ENCODE data around the gene CES2. TPM values are rescaled to one million over a fixed set of nuclear protein-coding genes. Genes with fewer than 3 reads are reported as not detected.

CES2 gene
- total RNA-seq, 4 donors from 2014 or later: 49.7 to 69.4 (median 53.6) TPM

DNA sequence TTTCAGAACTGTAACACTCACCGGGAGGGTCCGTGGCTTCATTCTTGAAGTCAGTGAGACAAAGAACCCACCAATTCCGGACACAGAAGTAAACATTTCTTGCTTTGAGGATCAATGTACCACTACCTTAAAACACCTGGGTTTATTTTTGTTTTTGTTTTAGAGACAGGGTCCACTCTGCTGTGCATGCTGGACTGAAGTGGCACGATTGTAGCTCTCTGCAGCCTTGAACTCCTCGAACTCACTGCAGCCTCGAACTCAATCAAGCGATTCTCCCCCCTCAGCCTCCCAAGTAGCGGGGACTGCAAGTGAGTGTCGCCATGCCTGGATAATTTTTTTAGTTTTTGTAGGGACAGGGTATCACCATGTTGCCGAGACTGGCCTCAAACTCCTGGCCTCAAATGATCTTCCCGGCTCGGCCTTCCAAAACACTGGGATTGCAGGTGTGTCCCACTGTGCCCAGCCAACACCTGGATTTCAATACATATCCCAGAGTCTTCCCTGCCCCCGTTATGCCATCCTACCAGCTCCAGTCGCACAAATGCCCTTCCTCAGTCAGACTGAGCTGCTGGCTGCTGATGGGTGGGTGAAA lies 40.1 kb downstream of the CES2 start:
- H3K9me3 ChIP-seq: no peaks in the 10 kb centered on the region
- H3K4me1 ChIP-seq: peaks cover 0 to 14% of the 10 kb centered on the region in 2 donors
- H3K4me3 ChIP-seq (replicated peaks in 1 of 3): no peak overlapping the region
- H3K36me3 ChIP-seq: no peaks in the 10 kb centered on the region
- intact Hi-C loops (cut with DNase I): loop anchor here (10.0 kb wide), 1 partner anchor 209 kb away; the partner anchor contains the start of gene MATCAP1
- no peak for DNase-seq
- no peaks in the 10 kb centered on the region for H3K27me3 ChIP-seq
- TF ChIP-seq POLR2A (IDR thresholded peaks at IDR 0.05): no peak
- TF ChIP-seq, protein P1, sequence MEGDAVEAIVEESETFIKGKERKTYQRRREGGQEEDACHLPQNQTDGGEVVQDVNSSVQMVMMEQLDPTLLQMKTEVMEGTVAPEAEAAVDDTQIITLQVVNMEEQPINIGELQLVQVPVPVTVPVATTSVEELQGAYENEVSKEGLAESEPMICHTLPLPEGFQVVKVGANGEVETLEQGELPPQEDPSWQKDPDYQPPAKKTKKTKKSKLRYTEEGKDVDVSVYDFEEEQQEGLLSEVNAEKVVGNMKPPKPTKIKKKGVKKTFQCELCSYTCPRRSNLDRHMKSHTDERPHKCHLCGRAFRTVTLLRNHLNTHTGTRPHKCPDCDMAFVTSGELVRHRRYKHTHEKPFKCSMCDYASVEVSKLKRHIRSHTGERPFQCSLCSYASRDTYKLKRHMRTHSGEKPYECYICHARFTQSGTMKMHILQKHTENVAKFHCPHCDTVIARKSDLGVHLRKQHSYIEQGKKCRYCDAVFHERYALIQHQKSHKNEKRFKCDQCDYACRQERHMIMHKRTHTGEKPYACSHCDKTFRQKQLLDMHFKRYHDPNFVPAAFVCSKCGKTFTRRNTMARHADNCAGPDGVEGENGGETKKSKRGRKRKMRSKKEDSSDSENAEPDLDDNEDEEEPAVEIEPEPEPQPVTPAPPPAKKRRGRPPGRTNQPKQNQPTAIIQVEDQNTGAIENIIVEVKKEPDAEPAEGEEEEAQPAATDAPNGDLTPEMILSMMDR (IDR thresholded peaks at IDR 0.05): no peak
- H3K27ac ChIP-seq: no peak overlapping the region
- 84 to 90% methylated on average over 14 of the region's 14 CpGs for WGBS, 2 donors

GRCh38 chr16:66976746-66977145 lies 41.4 kb downstream of the CES2 start:
- Histone ChIP-seq H3K4me1 (peaks cover 0 to 14% of the 10 kb centered on the region in 2 donors), H3K36me3 (no peaks in the 10 kb centered on the region), H3K9me3 (no peaks in the 10 kb centered on the region), H3K4me3 (replicated peaks in 1 of 3) (no peak overlapping the region), H3K27me3 (no peaks in the 10 kb centered on the region), H3K27ac (peak overlapping the region; percentile 17 to 45 (median 28))
- WGBS, 2 donors: 25% methylated on average over 13 of the region's 13 CpGs
- intact Hi-C loops (cut with DNase I): loop anchor here (10.0 kb wide), 1 partner anchor 208 kb away; the partner anchor contains the start of gene MATCAP1
- DNase-seq: peak; percentile 79
- TF ChIP-seq, protein P1 (IDR thresholded peaks at IDR 0.05): no peak
- TF ChIP-seq POLR2A (IDR thresholded peaks at IDR 0.05): no peak

DNA sequence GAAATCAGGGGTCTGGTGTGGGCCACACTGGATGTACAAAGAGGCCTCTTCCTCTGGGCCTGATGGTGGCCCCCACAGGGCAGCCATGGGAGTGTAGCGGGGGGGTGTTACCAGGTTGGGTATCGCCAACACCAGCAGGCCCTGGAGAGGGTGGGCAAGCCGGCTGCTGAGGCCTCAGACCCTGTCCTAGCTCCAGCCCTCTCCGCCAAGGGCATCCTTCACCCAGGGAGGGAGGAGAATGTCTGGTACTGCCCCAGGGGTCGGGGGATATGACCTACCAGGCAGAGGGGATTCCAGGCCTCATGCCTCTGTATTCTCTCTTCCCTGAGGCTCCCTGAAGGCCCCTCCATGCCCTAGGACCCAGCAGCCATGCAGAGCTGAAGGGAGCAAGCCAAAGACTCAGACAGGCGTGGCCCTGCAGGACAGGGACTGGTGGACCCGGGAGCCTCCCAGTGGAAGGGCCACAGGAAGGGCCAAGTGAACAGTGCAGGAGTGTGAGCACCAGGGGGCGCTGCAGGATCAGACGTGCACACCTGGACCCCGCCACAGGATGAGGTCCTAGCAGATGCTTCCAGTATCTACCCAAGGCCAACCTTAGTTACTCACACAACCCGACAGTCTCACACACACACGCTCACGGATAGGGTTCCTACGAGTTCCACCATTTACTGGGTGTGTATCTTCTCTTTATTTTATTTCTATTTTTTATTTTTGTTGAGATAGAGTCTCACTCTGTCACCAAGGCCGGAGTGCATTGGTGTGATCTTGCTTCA lies 42.2 kb downstream of the CES2 start:
- no peaks in the 10 kb centered on the region for H3K27me3 ChIP-seq
- no peaks in the 10 kb centered on the region for H3K36me3 ChIP-seq
- peak overlapping the region in 1 of 3 donors; percentile 45 for H3K27ac ChIP-seq
- 29 to 33% methylated on average over 13 to 15 of the region's 15 CpGs for WGBS, 2 donors
- H3K4me3 ChIP-seq (replicated peaks in 1 of 3): no peak overlapping the region
- H3K9me3 ChIP-seq: no peaks in the 10 kb centered on the region
- peaks cover 0 to 14% of the 10 kb centered on the region in 2 donors for H3K4me1 ChIP-seq
- DNase-seq: peak; percentile 86 to 90
- TF ChIP-seq, protein P1 (IDR thresholded peaks at IDR 0.05): peak; percentile 81 to 98 (median 96)
- TF ChIP-seq POLR2A (IDR thresholded peaks at IDR 0.05): no peak
- intact Hi-C loops (cut with DNase I): loop anchor here (2.0 to 10.0 kb wide), 2 partner anchors 177 to 207 kb away; partner anchors contain the start of gene MATCAP1

DNA sequence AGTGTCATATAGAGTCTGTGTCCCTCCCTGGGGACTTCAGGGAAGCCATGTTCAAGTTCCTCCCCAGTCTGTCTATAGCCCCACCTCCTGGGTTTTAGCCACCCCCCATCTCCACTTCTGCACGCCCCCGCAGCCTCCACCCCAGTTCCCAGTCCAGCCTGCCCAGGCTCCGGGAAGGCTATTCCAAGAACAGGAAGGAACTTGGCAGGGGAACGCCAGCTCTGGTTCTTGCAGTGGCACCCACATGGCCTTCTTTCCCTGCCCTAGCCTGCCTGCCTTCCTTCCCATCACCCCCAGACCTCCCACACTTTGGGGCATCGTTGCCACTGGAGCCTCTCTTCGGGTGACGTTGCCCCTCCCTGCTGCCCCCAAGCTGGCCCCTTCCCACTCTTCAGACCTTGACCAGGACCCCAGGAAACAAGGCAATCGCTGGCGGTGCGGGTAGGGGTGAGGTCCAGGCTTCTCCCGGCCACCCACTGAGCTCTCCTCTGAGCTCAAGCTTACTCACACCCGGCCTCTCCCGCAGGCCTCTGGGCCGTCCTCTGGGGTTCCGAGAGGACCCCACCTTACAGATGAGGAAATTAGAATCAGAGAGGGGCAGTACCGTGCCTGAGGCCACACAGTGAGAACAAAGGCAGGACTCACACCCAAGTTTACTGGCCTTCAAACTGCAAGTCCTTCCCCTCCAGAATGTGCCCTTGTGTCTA lies 43.8 kb downstream of the CES2 start:
- H3K36me3 ChIP-seq: no peaks in the 10 kb centered on the region
- no peak overlapping the region for H3K4me3 ChIP-seq (replicated peaks in 1 of 3)
- H3K4me1 ChIP-seq: peaks cover 0 to 14% of the 10 kb centered on the region in 2 donors
- H3K27me3 ChIP-seq: no peaks in the 10 kb centered on the region
- TF ChIP-seq POLR2A (IDR thresholded peaks at IDR 0.05): no peak
- TF ChIP-seq, protein P1 (IDR thresholded peaks at IDR 0.05): no peak
- H3K27ac ChIP-seq: peak overlapping the region in 1 of 3 donors; percentile 30
- DNase-seq: peak in 1 of 2 donors; percentile 19
- WGBS, 2 donors: 68 to 69% methylated on average over 15 to 16 of the region's 16 CpGs
- intact Hi-C loops (cut with DNase I): loop anchor here (2.0 to 10.0 kb wide), 2 partner anchors 176 to 206 kb away; partner anchors contain the start of gene MATCAP1
- no peaks in the 10 kb centered on the region for H3K9me3 ChIP-seq

Measured in thyroid gland (tissue), 4 donors.